ENCODE data around the gene TPST2. TPM values are rescaled to one million over a fixed set of nuclear protein-coding genes. Genes with fewer than 3 reads are reported as not detected.

Gene TPST2
- total RNA-seq, 1 donor from 2014 or later, result 18.5 TPM

DNA sequence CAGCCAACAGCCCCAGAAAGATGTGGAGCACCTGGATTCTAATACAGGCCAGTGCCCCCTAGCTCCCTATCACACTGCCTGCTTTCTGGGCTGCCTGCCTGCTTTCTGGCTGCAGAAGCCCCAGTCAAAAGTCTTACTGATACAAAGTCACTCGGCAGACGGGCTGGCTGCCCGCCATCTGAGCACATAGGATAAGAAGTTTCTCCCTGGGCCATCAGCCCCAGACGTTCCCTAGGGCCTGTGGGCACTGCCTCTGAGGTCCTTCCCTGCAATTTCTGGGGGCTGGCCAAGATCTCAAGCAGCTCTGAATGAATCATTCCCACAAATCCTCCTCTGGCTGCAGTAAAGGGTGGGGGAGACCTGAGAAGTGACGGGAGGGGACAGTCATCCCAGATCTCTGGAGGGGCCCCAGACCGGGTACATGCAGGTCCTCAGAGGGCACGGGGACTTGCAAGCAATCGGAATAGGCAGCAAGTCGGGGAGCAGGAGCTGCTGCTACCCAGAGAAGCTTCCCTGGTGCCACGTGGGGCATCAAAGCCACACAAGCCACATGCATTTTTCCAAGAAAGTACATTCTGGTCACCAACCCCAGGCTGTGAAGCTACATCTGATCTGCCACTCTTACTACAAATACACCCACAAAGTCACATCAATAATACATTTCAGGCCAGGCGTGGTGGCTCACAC lies 4.7 kb downstream of the TPST2 start:
- H3K27ac Mint-ChIP-seq, result peak overlapping the region; percentile 68
- peaks cover 18% of the 10 kb centered on the region for H3K4me1 Mint-ChIP-seq
- TF ChIP-seq, protein P1, sequence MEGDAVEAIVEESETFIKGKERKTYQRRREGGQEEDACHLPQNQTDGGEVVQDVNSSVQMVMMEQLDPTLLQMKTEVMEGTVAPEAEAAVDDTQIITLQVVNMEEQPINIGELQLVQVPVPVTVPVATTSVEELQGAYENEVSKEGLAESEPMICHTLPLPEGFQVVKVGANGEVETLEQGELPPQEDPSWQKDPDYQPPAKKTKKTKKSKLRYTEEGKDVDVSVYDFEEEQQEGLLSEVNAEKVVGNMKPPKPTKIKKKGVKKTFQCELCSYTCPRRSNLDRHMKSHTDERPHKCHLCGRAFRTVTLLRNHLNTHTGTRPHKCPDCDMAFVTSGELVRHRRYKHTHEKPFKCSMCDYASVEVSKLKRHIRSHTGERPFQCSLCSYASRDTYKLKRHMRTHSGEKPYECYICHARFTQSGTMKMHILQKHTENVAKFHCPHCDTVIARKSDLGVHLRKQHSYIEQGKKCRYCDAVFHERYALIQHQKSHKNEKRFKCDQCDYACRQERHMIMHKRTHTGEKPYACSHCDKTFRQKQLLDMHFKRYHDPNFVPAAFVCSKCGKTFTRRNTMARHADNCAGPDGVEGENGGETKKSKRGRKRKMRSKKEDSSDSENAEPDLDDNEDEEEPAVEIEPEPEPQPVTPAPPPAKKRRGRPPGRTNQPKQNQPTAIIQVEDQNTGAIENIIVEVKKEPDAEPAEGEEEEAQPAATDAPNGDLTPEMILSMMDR (IDR thresholded peaks at IDR 0.05; ENCODE audit: unreplicated experiment), result no peak
- no peak overlapping the region for H3K4me3 Mint-ChIP-seq
- no peak for DNase-seq (ENCODE audit: low spot score in 2 of 2, unreplicated experiment in 2 of 2)
- peaks cover 4% of the 10 kb centered on the region for H3K9me3 Mint-ChIP-seq
- no peaks in the 10 kb centered on the region for H3K27me3 Mint-ChIP-seq (ENCODE audit: low read depth)
- H3K36me3 Mint-ChIP-seq, result no peaks in the 10 kb centered on the region

DNA sequence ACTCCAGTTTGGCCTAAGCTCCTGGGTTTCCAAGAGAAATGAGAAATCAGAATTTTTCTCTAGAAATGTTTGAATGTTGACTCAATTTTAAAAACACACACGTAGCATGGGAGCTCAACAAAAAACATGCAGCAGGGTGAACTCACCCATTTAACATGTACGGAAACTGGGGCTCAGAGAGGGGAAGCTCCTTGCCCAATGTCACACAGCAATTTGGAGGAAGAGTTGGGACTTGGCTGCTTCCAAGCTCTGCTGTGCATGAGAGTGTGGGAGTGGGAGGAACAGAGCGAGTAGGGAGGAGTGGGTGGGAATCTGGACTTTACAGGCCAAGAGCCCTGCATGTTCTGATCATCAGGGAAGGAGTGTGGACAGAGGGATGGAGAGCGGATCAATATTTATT lies 5.9 kb downstream of the TPST2 start:
- no peak for DNase-seq (ENCODE audit: low spot score in 2 of 2, unreplicated experiment in 2 of 2)
- peaks cover 4% of the 10 kb centered on the region for H3K9me3 Mint-ChIP-seq
- H3K27ac Mint-ChIP-seq, result peak overlapping the region; percentile 71
- no peaks in the 10 kb centered on the region for H3K27me3 Mint-ChIP-seq (ENCODE audit: low read depth)
- TF ChIP-seq, protein P1 (IDR thresholded peaks at IDR 0.05; ENCODE audit: unreplicated experiment), result no peak
- H3K4me3 Mint-ChIP-seq, result no peak overlapping the region
- H3K36me3 Mint-ChIP-seq, result no peaks in the 10 kb centered on the region
- peaks cover 18% of the 10 kb centered on the region for H3K4me1 Mint-ChIP-seq

DNA sequence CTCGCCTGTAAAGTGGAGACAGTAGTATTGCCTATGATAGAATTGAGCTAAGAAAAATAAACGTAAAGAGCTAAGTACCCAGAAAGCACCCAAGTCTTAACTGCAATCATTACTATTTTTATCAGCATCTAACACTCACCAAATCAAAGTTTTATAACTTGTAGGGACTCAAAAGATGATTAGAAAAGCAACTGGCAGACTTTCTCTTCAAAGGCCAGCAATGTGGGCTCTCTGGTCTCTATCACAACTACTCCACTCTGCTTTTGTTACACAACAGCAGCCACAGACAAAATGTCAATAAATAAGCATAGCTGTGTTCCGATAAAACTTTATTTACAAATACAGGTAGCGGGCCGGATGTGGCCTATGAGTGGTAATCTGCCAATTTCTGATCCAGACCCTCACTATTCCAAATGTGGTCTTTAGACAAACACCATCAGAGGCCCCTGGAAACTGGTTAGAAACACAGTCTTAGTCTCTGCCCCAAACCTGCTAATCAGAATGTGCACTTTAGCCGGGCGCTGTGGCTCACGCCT lies 8.2 kb downstream of the TPST2 start:
- Mint-ChIP-seq H3K36me3 (no peaks in the 10 kb centered on the region), H3K4me1 (peaks cover 18% of the 10 kb centered on the region), H3K27me3 (ENCODE audit: low read depth) (no peaks in the 10 kb centered on the region), H3K27ac (no peak overlapping the region), H3K4me3 (no peak overlapping the region), H3K9me3 (no peaks in the 10 kb centered on the region)
- TF ChIP-seq, protein P1 (IDR thresholded peaks at IDR 0.05; ENCODE audit: unreplicated experiment), result no peak
- no peak for DNase-seq (ENCODE audit: low spot score in 2 of 2, unreplicated experiment in 2 of 2)

DNA sequence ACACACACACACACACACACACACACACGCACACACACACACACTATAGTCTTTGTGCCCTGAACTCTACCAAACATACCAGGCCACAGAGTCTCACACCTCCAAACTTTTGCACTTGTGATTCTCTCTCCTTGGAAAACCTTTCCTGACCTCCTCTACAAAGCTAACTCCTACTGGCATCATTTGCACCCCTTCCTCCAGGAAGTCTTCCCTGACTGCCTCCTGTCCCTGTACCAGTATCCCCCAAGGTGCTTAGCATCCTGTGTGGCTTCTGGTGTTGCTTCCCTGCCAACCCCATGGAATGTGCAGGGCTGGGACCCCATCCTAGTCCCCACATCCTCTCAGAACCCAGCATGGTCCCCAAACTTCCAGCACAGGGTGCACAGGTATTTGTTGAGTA lies 8.9 kb downstream of the TPST2 start:
- Mint-ChIP-seq H3K36me3 (peaks cover 1% of the 10 kb centered on the region), H3K4me1 (peaks cover 22% of the 10 kb centered on the region), H3K27me3 (ENCODE audit: low read depth) (no peaks in the 10 kb centered on the region), H3K9me3 (no peaks in the 10 kb centered on the region), H3K4me3 (no peak overlapping the region), H3K27ac (no peak overlapping the region)
- TF ChIP-seq, protein P1 (IDR thresholded peaks at IDR 0.05; ENCODE audit: unreplicated experiment), result no peak
- no peak for DNase-seq (ENCODE audit: low spot score in 2 of 2, unreplicated experiment in 2 of 2)

DNA sequence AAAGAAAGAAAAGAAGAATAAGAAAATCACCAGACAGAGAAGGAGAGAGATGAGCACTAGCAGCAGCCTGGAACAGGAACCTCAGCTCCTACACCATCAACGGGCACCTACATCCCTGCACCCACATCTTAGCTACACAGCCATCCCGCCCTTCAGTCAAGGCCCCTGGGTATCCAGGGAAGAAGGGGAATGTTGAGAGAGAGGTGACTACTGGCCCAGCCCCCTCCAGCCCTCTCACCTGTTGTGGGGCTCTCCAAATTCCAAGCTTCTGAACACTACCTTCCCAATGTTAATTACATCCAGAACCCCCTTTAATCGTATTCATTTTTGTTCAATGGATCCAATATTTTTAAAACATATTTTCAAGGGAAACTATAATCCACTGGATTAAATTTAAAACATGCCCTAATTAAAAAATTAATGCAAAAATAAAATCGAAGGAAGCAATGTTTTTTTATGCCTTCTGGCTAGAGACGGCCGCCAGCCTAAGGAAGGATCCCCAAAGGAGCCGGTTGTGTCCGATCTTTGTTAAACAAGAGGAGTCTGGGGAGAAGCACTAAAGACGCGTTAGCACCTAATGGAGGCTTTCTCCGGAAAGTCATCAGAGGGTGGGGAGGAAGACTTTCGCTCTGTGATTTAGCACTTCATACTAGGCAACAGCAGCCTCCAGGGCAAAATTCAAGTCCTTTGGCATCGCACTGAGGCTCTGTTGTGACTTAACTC lies 9.5 kb downstream of the TPST2 start:
- H3K4me3 Mint-ChIP-seq, result no peak overlapping the region
- H3K27ac Mint-ChIP-seq, result peak overlapping the region; percentile 30

More for the DNA sequence above, 9.5 kb downstream of the TPST2 start:
- Mint-ChIP-seq H3K4me1 (peaks cover 19% of the 10 kb centered on the region), H3K27me3 (ENCODE audit: low read depth) (no peaks in the 10 kb centered on the region), H3K9me3 (no peaks in the 10 kb centered on the region), H3K36me3 (peaks cover 1% of the 10 kb centered on the region)
- TF ChIP-seq, protein P1 (IDR thresholded peaks at IDR 0.05; ENCODE audit: unreplicated experiment), result no peak
- DNase-seq (ENCODE audit: low spot score in 2 of 2, unreplicated experiment in 2 of 2), result no peak

All from mesothelial cell of epicardium (in vitro differentiated cells).